Uterus (tissue), 2 donors: Measurements from ENCODE around the gene KCNT2.
"Not testable (repeated sequence)": the region's sequence is repeated elsewhere in the genome, so short reads cannot be mapped to it uniquely, and the experiment has no call there.

Experiments
- CTCF ChIP-seq, 4 experiments: fragments of 200-600 bp in 2 of 4; fragments of 450-650 bp in 2 of 4; sonication (generic) in 2 of 4; IDR thresholded peaks; one replicate each; pipeline ENCODE4 v1.5.1; 2016 to 2019; ENCODE audit warnings: antibody characterized with exemption in 4 of 4, mild to moderate bottlenecking in 2 of 4, moderate library complexity in 1 of 4
- POLR2A ChIP-seq, 2 donors: fragments of 450-650 bp; IDR thresholded peaks; one replicate each; pipeline ENCODE4 v1.6.1; 2016; ENCODE audit warnings: antibody characterized with exemption in 2 of 2, mild to moderate bottlenecking in 1 of 2, moderate library complexity in 1 of 2

GRCh38 chr1:196504224-196504623 is 104.0 kb downstream of the KCNT2 start:
- not testable (repeated sequence) for TF ChIP-seq CTCF, POLR2A (IDR thresholded peaks at IDR 0.05)
